HG03280 (cell line): Measurements from ENCODE around the gene TREM1.

ENCODE experiments used
- ATAC-seq: cut with Tn5 transposase; IDR thresholded peaks from one replicate; pipeline ENCODE4 v1.9.1; 2021; ENCODE audit warnings: mild to moderate bottlenecking, moderate library complexity; ENCODE audit not compliant: unreplicated experiment

Gene TREM1

GRCh38 chr6:41286544-41287346, at the start of gene TREM1:
TREM1 (minus strand) TSS chr6:41286682; CDS start chr6:41286655, 27 bp downstream.
- no peak for ATAC-seq

DNA sequence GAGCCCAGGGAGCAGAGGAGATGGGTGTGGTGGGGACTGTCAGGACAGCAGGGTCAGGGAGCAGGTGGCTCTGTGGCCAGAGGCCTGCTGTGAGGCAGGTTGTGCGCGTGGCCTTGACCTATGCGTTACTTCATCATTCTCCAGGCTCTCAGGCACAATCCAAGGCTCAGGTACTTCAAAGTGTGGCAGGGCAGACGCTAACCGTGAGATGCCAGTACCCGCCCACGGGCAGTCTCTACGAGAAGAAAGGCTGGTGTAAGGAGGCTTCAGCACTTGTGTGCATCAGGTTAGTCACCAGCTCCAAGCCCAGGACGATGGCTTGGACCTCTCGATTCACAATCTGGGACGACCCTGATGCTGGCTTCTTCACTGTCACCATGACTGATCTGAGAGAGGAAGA, 49.5 kb upstream of the TREM1 start:
- ATAC-seq, result no peak

- ATAC-seq, result no peak
These were observed 48.8 kb upstream of the TREM1 start, which contains the start of gene NCR2 for GRCh38 chr6:41335296-41335695. NCR2 (plus strand) TSS chr6:41335608; CDS start chr6:41335877, 269 bp downstream.

DNA sequence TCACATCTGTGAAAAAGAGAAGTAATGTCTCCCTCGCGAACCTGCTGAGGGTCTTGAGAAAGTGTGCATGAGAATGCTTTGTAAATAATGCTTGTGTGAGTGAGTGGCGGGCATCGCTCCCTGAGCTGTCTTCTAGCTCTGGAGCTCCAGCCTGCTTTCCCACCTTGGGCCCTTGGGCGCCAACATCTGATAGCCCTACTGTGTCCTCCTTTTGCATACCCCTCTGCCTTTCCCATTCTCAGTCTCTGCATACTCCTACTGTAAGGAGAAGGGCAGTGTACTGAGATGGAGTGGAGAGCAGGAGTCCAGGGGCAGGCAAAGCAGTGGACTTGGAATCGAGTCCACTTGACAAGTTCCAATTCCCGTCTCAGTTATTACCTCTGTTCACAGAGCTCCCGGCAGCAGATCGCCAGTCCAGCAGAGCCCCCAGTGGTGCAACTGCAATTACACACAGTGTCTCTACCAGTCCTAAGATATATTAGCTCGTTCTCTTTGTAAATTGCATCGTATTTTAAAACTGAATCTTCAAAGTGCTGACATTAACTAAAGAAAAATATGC, 48.1 kb upstream of the TREM1 start:
- ATAC-seq, result no peak

GRCh38 chr6:41332842-41333736, 46.6 kb upstream of the TREM1 start:
- ATAC-seq, result no peak

DNA sequence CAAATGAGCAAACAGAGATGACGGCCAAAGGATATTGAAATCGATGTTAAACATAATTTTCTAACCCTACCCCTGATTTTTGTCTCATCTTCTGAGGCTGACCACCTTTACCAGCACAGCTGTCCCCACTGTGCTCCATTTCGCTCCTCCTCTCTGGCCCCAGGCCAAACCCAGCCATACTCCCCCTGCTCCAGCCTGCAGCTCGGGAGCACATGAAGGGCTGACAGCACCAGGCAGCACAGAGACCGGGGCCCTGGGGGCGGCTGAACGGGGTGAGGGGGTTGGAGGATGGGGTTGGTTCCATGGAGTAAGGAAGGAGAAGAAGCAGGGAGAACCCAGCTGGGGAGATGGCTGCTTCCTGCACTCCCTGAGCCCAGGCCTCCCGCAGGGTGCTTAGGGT, 45.8 kb upstream of the TREM1 start:
- ATAC-seq, result no peak

DNA sequence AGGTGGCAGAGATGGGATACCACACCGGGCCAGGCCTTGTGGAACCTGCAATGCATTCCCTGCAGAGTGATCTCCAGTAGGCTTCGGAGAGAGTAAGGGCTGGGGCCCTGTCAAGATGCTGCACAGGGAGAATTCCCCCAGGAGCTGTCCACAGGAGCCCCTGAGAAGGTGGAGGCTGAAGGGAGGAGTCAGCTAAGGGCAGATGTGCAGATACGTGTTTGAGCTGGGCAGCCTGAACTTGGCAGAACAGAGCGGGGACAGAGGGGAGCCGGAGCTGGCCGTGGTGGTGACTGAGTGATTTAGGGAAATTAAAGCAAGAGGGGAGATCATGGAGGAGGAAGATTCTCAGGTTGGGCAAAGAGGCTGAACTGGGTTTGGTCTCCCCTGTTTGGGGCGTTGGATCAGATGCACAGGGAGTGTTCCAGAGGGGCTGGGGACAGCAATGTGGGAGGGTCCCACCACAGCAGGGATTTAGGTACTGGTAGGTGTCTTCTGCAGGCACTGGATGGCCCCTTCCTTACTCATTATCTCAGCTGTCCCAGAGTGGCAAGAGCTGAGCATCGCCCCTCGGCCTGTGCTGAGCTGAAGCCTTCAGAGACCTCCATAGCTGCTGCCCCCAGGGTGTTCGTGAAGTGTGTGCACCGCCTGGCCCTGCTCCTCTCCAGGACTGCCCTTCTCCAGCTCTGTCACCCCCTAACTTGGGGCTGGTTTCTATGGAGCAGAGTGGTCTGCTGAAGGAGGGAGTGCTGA, 45.1 kb upstream of the TREM1 start:
- no peak for ATAC-seq

GRCh38 chr6:41327177-41327576, 40.7 kb upstream of the TREM1 start:
- ATAC-seq, result no peak

DNA sequence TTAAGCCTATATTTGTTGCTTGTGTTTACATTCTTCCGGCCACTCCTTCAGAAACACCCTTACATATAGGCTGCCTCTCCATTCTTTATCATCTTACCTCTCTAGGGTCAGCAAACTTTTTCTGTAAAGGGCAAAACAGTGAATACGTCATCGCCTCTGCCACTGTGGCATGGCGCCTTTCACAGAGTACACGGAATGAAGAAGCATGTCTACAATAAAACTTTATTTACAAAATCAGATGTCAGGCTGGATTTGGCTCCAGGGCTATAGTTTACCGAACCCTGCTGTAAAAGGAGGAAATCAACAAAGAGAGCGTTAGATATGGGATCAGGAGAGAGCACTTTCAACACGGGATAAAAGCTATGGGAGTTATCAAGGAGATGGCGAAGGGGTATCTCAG, 39.6 kb upstream of the TREM1 start:
- ATAC-seq, result no peak

DNA sequence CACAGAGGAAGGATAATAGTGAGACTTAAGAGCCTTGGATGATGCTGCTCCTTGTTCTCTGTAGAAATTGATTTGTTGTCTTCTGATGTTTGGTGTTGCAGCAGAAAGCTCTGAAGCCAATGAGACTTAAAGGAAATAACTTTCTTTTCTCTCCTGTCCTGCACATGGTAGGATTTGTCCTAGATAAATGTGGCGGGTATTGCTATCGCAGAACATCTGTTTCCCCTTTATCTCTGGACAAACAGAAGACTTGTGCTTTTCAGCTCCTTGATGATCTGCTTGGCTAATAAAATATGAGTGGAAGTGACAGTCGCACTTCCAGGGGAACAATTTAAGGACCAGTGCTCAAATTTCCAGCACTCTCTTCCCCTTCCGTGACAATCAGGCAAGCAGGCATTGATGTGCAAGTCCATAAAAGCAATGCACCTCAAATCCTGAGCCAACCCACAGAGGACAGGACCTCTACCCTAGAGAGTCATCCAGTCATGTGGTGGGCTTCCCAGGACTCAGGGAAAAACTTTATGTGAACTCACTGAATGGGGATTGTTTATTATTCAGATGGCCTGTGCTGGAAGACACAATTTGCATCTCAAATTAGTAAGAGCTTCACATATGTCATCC, 39.1 kb upstream of the TREM1 start:
- ATAC-seq, result no peak

DNA sequence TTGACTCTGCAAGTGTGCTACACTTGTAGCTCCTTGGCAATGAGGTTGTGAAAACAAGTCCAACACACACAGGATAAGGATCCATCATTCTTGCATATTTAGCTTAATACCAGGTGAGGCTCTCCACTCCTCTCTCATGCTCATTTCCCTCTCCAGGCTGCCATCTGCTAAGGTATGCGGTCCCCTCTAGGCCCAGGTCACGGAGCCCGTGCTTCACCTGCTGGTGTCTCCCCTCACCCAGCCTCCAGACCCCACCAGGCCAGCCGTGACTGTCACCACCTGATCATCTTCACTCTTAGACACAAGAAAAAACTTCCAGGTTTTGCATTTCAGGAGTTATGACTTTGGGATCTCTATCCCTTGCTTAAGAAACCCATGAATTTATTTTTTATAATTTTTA, 34.7 kb upstream of the TREM1 start:
- ATAC-seq, result no peak

- peak; percentile 91 for ATAC-seq
These were observed 32.4 kb upstream of the TREM1 start for GRCh38 chr6:41318654-41319565.

DNA sequence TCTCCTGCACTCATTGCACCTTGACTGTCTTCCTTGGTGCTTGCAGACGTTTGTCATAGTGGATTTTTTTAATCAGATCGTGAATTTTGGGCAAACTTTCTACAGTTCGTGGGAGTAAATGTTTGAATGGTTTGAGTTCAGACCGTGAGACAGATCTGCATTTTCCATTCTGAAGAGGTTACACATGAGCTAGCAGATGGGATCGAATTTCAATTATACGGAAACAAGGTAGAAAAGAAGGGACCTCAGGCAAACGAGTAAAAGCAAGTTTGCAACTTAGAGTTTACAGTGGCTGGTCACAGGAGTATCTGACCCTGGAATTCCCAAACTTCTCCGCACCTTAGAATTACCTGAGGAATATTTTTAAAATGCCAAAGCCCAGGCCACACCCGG, 31.8 kb upstream of the TREM1 start:
- ATAC-seq, result no peak

DNA sequence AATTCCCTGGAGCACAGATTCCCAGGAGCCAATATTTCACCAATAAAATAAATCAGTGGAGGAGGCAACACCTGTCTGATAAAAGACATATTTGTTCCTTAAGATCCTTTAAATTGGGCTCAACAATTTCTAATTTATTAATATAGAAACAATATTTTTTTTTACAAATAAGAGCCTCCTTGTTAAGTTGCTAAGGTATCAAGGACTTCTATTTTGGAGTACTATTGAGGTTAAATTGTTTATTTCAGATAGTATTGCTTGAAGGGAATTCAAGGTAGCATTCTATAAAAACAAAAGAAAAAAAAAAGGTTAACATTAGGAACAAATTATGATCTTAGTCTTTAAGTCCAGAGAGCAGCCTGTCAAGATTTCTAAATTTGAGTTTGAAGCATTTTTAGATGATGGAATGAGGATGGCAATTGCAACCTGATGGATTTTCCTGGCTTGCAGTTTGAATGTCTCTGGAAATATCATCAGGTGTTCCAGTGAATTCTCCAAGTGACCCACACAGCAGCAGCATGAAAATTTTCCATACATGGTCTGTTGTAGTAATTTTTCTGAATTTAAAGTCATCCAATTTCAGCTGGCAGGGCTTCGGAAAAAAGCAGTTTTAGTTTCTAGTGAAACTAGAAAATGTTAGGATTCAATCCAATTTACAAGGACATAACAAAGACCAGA, 29.6 kb upstream of the TREM1 start:
- no peak for ATAC-seq

GRCh38 chr6:41315203-41315602, 28.7 kb upstream of the TREM1 start:
- no peak for ATAC-seq

DNA sequence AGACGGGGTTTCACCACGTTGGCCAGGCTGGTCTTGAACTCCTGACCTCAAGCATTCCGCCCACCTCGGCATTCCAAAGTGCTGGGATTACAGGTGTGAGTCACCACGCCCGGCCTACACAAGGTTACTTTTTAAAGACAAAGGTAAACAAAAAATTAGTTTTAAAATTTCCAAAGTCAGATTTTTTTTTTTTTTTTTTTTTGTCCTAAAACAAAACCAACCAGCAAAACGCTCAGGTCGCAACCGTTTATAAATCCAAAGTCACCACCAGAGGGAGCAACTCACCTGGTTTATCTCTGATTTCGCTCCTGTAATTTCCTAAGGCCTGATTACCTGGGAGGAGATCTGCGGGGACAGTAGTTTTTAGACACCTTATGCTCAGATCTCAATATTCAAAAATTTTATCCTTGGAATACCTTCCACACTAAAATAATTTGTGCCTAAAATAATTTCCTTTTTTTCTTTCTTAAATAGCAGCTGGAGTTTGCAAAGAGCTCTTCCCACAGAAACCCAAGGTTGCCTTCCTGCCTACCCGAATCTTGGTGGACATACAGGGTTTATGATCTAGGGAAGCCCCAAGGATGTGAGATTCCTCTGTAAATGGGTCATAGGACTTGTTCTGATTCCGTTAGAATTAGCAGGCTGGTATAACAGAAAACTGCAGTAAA, 19.8 kb upstream of the TREM1 start:
- ATAC-seq, result no peak

DNA sequence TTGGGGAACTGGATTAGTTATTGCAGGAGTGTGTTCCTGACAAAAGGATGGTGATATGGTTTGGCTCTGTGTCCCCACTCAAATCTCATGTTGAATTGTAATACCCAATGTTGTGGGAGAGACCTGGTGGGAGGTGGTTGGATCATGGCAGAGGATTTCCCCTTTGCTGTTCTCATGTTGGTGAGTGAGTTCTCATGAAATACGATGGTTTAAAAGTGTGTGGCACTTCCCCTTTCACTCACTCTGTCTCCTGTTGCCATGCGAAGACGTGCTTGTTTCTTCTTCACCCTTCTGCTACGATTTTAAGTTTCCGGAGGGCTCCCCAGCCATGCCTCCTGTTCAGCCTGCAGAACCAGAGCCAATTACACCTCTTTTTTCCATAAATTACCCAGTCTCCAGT, 16.2 kb upstream of the TREM1 start:
- no peak for ATAC-seq

DNA sequence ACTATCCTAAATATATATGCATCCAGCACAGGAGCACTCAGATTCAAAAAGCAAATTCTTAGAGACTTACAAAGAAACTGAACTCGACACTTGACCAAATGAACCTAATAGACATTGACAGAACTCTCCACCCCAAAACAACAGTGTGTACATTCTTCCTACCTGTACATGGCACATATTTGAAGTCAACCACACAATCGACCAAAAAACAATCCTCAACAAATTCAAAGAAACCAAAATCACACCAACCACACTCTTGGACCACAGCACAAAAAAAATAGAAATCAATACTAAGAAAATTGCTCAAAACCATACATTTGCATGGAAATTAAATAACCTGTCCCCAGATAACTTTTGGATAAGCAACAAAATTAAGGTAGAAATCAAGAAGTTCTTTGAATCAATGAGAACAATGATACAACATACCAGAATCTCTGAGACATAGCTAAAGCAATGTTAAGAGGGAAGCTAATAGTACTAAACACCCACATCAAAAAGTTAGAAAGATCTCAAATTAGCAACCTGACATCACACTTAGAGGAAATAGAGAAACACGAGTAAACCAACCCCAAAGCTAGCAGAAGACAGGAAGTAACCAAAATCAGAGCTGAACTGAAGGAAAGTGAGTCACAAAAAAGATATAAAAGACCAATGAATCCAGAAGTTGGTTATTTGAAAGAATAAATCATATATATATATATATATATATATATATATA, 12.5 kb upstream of the TREM1 start:
- ATAC-seq, result no peak
